COLO668 (cell line): ENCODE measurements around the gene HAS3.
A peak's percentile ranks its signal among the peaks of the same experiment; 100 is the strongest.

Experiments used
- DNase-seq: peaks from one replicate; lab custom pipeline; 2025; ENCODE audit not compliant: unreplicated experiment; lab: John Stamatoyannopoulos, UW

The HAS3 gene

DNA sequence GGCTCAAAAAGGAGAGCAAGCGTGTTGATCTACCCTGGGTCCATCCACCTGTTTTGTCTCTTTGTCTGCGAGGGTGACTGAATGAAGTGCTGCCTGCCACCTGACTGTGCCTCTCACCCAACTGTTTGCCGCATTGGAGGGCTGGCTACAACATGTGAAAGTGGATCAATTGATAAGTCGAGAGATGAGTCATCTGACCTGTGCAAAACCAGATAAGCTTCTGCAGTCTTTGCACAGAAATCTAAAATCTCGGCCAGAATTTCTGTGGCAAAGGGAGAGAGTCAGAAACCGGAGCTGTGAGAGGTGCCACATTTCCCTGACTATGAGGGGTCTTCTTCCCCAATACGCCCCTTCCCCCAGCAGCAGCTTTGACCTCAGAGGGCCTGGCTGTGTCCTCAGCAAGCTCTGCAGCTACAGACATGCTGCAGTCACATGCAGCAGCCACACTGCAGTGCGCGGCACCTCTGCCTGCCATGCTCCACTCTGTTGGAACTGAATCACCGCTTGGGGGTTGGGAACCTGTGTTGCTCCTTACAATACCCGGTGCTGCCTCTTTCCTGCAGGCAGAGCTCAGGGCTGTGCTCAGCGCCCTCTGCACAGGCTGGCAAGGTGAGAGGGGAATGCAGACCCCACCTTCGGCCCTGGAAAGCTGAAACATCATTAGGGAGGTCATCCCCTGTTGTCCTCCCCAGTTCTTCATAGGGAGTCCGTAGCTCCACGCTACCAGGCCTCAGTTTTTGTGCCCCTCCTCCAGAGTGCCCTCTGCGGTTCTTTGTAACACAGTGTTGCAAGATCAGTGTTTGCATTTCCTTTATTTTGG is 16.2 kb upstream of the HAS3 start:
- no peak for DNase-seq

DNA sequence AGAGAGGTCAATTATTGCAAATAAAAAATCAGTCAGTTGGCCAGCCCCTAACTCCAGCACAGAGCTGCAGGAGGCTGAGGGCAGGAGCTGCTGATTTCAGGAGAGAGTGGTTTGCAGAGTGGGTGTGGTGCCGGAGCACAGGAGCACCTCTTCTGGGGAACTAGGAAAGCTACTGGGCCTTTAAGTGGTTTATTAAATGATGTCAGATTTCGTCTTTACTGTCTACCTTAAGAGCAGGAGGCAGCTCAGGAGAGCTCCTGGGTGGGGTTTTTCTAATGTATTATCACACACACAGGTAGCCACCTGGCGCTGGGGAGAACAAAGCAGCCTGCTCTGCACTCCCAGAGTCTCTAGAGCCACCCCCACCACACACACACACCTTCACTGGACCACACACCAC is 11.5 kb upstream of the HAS3 start:
- peak; percentile 29 for DNase-seq

GRCh38 chr16:69094501-69094900 is 11.0 kb upstream of the HAS3 start:
- DNase-seq: no peak

DNA sequence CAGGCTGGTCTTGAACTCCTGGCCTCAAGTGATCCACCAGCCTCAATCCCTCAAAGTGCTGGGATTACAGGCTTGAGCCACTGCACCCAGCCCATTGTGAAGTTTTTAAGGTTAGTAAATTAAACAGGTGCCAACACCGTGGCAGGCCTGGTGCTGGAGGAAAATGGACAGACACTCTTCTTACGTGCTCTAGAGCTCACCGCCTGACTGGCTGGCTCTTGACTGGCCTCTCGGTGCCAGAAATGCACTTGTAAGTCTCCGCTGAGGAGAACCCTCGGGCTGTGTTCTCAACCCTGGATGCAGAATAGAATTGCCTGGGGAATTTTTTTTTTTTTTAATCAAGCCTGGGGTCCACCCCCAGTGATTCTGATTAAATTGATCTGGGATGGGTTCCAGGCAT is 10.3 kb upstream of the HAS3 start:
- DNase-seq: no peak

- peak; percentile 36 for DNase-seq
Observed at GRCh38 chr16:69100071-69100691, 5.3 kb upstream of the HAS3 start.

- peak; percentile 19 for DNase-seq
Observed at GRCh38 chr16:69106491-69107315, 1.2 kb downstream of the HAS3 start.

GRCh38 chr16:69107316-69107962 is 2.0 kb downstream of the HAS3 start:
- DNase-seq: no peak

- DNase-seq: no peak
Observed at GRCh38 chr16:69108064-69108904, 2.8 kb downstream of the HAS3 start.

GRCh38 chr16:69108905-69109252 is 3.4 kb downstream of the HAS3 start:
- DNase-seq: no peak

DNA sequence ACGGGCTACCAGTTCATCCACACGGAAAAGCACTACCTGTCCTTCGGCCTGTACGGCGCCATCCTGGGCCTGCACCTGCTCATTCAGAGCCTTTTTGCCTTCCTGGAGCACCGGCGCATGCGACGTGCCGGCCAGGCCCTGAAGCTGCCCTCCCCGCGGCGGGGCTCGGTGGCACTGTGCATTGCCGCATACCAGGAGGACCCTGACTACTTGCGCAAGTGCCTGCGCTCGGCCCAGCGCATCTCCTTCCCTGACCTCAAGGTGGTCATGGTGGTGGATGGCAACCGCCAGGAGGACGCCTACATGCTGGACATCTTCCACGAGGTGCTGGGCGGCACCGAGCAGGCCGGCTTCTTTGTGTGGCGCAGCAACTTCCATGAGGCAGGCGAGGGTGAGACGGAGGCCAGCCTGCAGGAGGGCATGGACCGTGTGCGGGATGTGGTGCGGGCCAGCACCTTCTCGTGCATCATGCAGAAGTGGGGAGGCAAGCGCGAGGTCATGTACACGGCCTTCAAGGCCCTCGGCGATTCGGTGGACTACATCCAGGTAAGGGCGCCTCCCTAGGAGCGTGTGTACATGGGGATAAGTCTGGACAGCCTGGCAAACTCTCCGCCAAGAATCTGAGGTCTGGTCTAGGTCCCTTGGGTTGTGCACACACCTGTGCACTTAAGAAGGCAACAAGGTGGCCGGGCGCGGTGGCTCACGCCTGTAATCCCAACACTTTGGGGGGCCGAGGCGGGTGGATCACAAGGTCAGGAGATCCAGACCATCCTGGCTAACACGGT is 4.2 kb downstream of the HAS3 start:
- no peak for DNase-seq

DNA sequence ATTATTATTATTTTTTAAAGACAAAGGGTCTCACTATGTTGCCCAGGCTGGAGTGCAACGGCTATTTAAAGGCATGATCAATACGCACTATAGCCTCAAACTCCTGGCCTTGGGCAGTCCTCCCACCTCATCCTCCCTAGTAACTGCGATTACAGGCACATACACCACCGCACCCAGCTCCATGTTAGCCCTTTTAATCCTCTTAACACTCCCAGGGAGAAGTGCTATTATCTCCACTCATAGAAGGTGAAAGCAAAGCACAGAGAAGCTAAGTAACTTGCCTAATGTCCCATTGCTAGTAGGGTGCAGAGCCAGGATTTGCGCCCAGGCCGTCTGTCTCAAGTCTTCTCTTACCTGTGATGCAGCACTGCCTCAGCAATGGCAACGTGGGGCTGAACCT is 5.0 kb downstream of the HAS3 start:
- DNase-seq: no peak

GRCh38 chr16:69111216-69111875 is 5.9 kb downstream of the HAS3 start:
- DNase-seq: no peak

GRCh38 chr16:69111876-69112230 is 6.4 kb downstream of the HAS3 start:
- no peak for DNase-seq

GRCh38 chr16:69112285-69113129 is 7.1 kb downstream of the HAS3 start:
- DNase-seq: peak; percentile 60

- no peak for DNase-seq
Observed at GRCh38 chr16:69113216-69113615, 7.8 kb downstream of the HAS3 start.

DNA sequence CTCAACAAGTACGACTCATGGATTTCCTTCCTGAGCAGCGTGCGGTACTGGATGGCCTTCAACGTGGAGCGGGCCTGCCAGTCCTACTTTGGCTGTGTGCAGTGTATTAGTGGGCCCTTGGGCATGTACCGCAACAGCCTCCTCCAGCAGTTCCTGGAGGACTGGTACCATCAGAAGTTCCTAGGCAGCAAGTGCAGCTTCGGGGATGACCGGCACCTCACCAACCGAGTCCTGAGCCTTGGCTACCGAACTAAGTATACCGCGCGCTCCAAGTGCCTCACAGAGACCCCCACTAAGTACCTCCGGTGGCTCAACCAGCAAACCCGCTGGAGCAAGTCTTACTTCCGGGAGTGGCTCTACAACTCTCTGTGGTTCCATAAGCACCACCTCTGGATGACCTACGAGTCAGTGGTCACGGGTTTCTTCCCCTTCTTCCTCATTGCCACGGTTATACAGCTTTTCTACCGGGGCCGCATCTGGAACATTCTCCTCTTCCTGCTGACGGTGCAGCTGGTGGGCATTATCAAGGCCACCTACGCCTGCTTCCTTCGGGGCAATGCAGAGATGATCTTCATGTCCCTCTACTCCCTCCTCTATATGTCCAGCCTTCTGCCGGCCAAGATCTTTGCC is 9.0 kb downstream of the HAS3 start:
- DNase-seq: no peak

GRCh38 chr16:69114976-69115355 is 9.5 kb downstream of the HAS3 start:
- DNase-seq: no peak

DNA sequence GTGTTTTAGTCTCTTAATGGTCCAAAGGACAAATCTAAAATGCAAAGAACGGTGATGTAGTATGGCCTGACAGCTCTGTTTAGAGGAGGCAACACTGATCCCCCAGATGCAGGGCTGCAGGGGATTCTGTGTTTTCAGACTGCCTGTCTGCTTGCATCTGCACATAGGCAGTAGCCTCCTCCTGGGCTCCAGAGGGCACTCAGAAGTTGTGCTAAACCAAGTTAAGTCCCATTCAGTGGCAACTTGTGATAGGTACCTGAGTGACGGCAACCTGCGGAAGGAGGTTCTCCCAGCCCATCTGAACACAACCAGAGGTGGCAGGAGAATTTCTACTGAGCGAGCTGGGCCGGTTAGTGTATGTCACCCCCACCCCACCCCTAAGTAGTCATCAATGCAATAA is 9.9 kb downstream of the HAS3 start:
- no peak for DNase-seq
